ENCODE measurements around the gene ATP5F1C. TPM values are rescaled to one million over a fixed set of nuclear protein-coding genes. Genes with fewer than 3 reads are reported as not detected.

ATP5F1C gene
- total and polyA plus RNA-seq, 2 donors (not counting 3 experiments of a cell fraction or from before 2014, with no cell fraction given) = 184 to 290 TPM

GRCh38 chr10:7832060-7832459, 44.1 kb downstream of the ATP5F1C start:
- Histone ChIP-seq H3K9ac (replicated peaks; ENCODE audit: extremely low read depth, insufficient read depth, low read length) (no peak overlapping the region), H4K20me1 (replicated peaks; ENCODE audit: control insufficient read depth, extremely low read depth, insufficient read depth, low read length) (no peaks in the 10 kb centered on the region), H3K36me3 (ENCODE audit: control insufficient read depth in 2 of 2, extremely low read depth in 1 of 2, insufficient read depth in 2 of 2, low read length in 2 of 2) (no peaks in the 10 kb centered on the region), H3K27ac (ENCODE audit: insufficient read depth, low read depth, low read length) (no peak overlapping the region), H3K9me3 (replicated peaks; ENCODE audit: control insufficient read depth, insufficient read depth, low read length) (no peaks in the 10 kb centered on the region), H3K79me2 (ENCODE audit: control insufficient read depth, insufficient read depth, low read length) (peaks cover 37% of the 10 kb centered on the region), H3K9me1 (replicated peaks; ENCODE audit: control insufficient read depth, extremely low read depth, insufficient read depth, low read length) (no peaks in the 10 kb centered on the region), H2AFZ (ENCODE audit: low read depth, low read length) (no peak overlapping the region), H3K27me3 (ENCODE audit: control insufficient read depth in 2 of 2, insufficient read depth in 2 of 2, low read length in 2 of 2) (no peaks in the 10 kb centered on the region), H3K4me1 (ENCODE audit: control insufficient read depth, extremely low read depth, insufficient read depth, low read length) (no peaks in the 10 kb centered on the region), H3K4me3 (replicated peaks in 1 of 3; ENCODE audit: insufficient read depth in 1 of 3, low read depth in 1 of 3, low read length in 3 of 3) (no peak overlapping the region), H3K4me2 (ENCODE audit: insufficient read depth, low read length) (no peak overlapping the region)
- TF ChIP-seq MYC (IDR thresholded peaks at IDR 0.05; ENCODE audit: low read depth, low read length) (no peak), GATA2 (IDR thresholded peaks at IDR 0.05; ENCODE audit: insufficient read depth, insufficient read length, low read depth, low read length) (no peak), CTCF (IDR thresholded peaks at IDR 0.05; ENCODE audit: extremely low read depth in 1 of 2, insufficient read depth in 1 of 2, low read depth in 1 of 2, low read length in 2 of 2) (no peak), FOS (IDR thresholded peaks at IDR 0.05; ENCODE audit: borderline replicate concordance, insufficient read depth, low read length) (no peak)
- TF ChIP-seq, protein P1, sequence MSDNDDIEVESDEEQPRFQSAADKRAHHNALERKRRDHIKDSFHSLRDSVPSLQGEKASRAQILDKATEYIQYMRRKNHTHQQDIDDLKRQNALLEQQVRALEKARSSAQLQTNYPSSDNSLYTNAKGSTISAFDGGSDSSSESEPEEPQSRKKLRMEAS (IDR thresholded peaks at IDR 0.05; ENCODE audit: insufficient read depth, insufficient read length) = no peak
- DNase-seq (ENCODE audit: low read depth, low spot score) = no peak
- ChIA-PET CTCF (no interaction called here), POLR2A (no interaction called here)
- dilution Hi-C loops (cut with MboI; ENCODE audit: extremely low pct_ligation_motif_present, low sequenced_read_pairs) (no loop called here), intact Hi-C loops (cut with micrococcal nuclease) (no loop called here)
- BruUV-seq (replicated peaks) = no TSS peak
- no peak for FAIRE-seq

DNA sequence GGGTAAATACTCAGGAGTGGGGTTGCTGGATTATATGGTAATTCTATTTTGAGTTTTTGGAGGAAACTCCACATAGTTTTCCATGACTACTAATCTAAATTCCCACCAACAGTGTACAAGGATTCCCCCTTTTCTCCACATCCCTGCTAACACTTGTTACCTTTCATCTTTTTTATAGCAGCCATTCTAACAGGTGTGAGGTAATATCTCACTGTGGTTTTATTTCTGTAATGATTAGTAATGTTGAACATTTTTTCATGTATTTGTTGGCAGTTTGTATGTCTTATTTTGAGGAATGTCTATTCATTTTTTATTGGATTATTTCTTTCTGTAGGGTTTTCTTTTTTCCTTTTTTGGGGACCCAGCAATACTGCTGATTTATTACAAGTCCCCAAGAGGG, 45.2 kb downstream of the ATP5F1C start:
- no peak overlapping the region for H3K9ac ChIP-seq (replicated peaks; ENCODE audit: extremely low read depth, insufficient read depth, low read length)
- H3K36me3 ChIP-seq (ENCODE audit: control insufficient read depth in 2 of 2, extremely low read depth in 1 of 2, insufficient read depth in 2 of 2, low read length in 2 of 2) = no peaks in the 10 kb centered on the region
- BruUV-seq (replicated peaks) = no TSS peak
- peaks cover 33% of the 10 kb centered on the region for H3K79me2 ChIP-seq (ENCODE audit: control insufficient read depth, insufficient read depth, low read length)
- intact Hi-C loops (cut with micrococcal nuclease) = no loop called here
- no peak overlapping the region for H2AFZ ChIP-seq (ENCODE audit: low read depth, low read length)
- H3K4me2 ChIP-seq (ENCODE audit: insufficient read depth, low read length) = no peak overlapping the region
- H3K9me3 ChIP-seq (replicated peaks; ENCODE audit: control insufficient read depth, insufficient read depth, low read length) = no peaks in the 10 kb centered on the region
- no peaks in the 10 kb centered on the region for H4K20me1 ChIP-seq (replicated peaks; ENCODE audit: control insufficient read depth, extremely low read depth, insufficient read depth, low read length)
- no peak overlapping the region for H3K4me3 ChIP-seq (replicated peaks in 1 of 3; ENCODE audit: insufficient read depth in 1 of 3, low read depth in 1 of 3, low read length in 3 of 3)
- H3K4me1 ChIP-seq (ENCODE audit: control insufficient read depth, extremely low read depth, insufficient read depth, low read length) = no peaks in the 10 kb centered on the region
- no peak overlapping the region for H3K27ac ChIP-seq (ENCODE audit: insufficient read depth, low read depth, low read length)
- no peak for FAIRE-seq
- H3K9me1 ChIP-seq (replicated peaks; ENCODE audit: control insufficient read depth, extremely low read depth, insufficient read depth, low read length) = no peaks in the 10 kb centered on the region
- CTCF ChIA-PET = no interaction called here
- TF ChIP-seq JUN (IDR thresholded peaks at IDR 0.05; ENCODE audit: borderline replicate concordance, insufficient read depth, insufficient read length, low read depth) = no peak
- no peak for TF ChIP-seq POLR2A (IDR thresholded peaks at IDR 0.05; ENCODE audit: low read depth, low read length)
- no peak for TF ChIP-seq FOS (IDR thresholded peaks at IDR 0.05; ENCODE audit: borderline replicate concordance, insufficient read depth, low read length)
- TF ChIP-seq CTCF (IDR thresholded peaks at IDR 0.05; ENCODE audit: extremely low read depth in 1 of 2, insufficient read depth in 1 of 2, low read depth in 1 of 2, low read length in 2 of 2) = no peak
- TF ChIP-seq EZH2 (IDR thresholded peaks at IDR 0.05; ENCODE audit: borderline replicate concordance, low read depth, low read length, severe bottlenecking) = no peak
- TF ChIP-seq MYC (IDR thresholded peaks at IDR 0.05; ENCODE audit: low read depth, low read length) = no peak
- no peak for TF ChIP-seq POLR2AphosphoS5 (IDR thresholded peaks at IDR 0.05; ENCODE audit: insufficient read depth, low read depth, low read length)
- TF ChIP-seq, protein P1 (IDR thresholded peaks at IDR 0.05; ENCODE audit: insufficient read depth, insufficient read length) = no peak
- TF ChIP-seq GATA2 (IDR thresholded peaks at IDR 0.05; ENCODE audit: insufficient read depth, insufficient read length, low read depth, low read length) = no peak
- dilution Hi-C loops (cut with MboI; ENCODE audit: extremely low pct_ligation_motif_present, low sequenced_read_pairs) = no loop called here
- POLR2A ChIA-PET = no interaction called here
- no peaks in the 10 kb centered on the region for H3K27me3 ChIP-seq (ENCODE audit: control insufficient read depth in 2 of 2, insufficient read depth in 2 of 2, low read length in 2 of 2)
- no peak for DNase-seq (ENCODE audit: low read depth, low spot score)
